ENCODE data around the gene CDX2. TPM values are rescaled to one million over a fixed set of nuclear protein-coding genes. Genes with fewer than 3 reads are reported as not detected.
A peak's percentile ranks its signal among the peaks of the same experiment; 100 is the strongest.

CDX2 gene
- total RNA-seq, 1 experiment from 2014 or later: 12.5 TPM

DNA sequence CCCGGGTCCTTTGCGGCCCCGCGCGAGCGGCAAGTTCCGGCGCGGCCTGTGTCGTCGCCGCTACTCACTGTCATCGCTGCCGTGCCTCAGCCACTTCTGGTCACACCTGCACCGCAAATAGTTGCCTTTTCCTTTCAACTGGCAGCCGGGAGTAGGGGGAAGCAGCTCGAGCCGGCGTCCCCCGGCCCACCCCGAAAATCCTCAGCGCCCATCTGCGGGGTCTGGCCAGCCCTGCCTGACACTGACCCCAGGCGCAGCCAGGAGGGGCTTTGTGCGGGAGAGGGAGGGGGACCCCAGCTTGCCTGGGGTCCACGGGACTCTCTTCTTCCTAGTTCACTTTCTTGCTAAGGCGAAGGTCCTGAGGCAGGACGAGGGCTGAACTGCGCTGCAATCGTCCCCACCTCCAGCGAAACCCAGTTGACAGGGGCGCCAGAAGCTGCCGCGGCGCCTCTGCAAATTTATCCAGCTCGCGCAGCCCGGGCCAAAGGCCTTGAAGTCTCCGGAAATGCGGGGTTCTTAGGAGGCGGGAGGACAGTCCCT lies 47.6 kb downstream of the CDX2 start:
- H3K36me3 ChIP-seq (ENCODE audit: control insufficient read depth in 1 of 2, insufficient read depth in 2 of 2, low read length in 2 of 2): no peaks in the 10 kb centered on the region
- POLR2A ChIA-PET: no interaction called here
- no peak overlapping the region for H2AFZ ChIP-seq (ENCODE audit: low read depth, low read length, poor library complexity, severe bottlenecking)
- BruUV-seq (replicated peaks): no TSS peak
- CTCF ChIA-PET: no interaction called here
- no peak for ATAC-seq
- no peak overlapping the region for H3K27ac ChIP-seq (ENCODE audit: low read depth, low read length)
- no peaks in the 10 kb centered on the region for H3K79me2 ChIP-seq (ENCODE audit: insufficient read depth, low read length)
- H3K4me2 ChIP-seq (ENCODE audit: low read length): no peak overlapping the region
- no peak for DNase-seq (ENCODE audit: low read depth, low spot score)
- intact Hi-C loops (cut with micrococcal nuclease): no loop called here
- H3K4me3 ChIP-seq (replicated peaks in 1 of 2; ENCODE audit: low read depth in 1 of 2, low read length in 2 of 2): no peak overlapping the region
- no peaks in the 10 kb centered on the region for H3K9me3 ChIP-seq (ENCODE audit: control insufficient read depth in 1 of 2, insufficient read depth in 1 of 2, low read depth in 1 of 2, low read length in 2 of 2)
- H3K4me1 ChIP-seq (ENCODE audit: control insufficient read depth in 1 of 2, insufficient read depth in 2 of 2, low read length in 2 of 2): peaks cover 5 to 20% of the 10 kb centered on the region in 2 experiments; a peak in 3 of 4 replicates
- no peaks in the 10 kb centered on the region for H3K9me2 ChIP-seq (ENCODE audit: insufficient read depth)
- no peaks in the 10 kb centered on the region for H3K27me3 ChIP-seq (ENCODE audit: insufficient read depth, low read length)
- TF ChIP-seq YY1 (IDR thresholded peaks at IDR 0.05; ENCODE audit: extremely low read depth, insufficient replicate concordance, low read depth, low read length) (no peak), JUND (IDR thresholded peaks at IDR 0.05) (no peak), SP1 (IDR thresholded peaks at IDR 0.05; ENCODE audit: low read depth) (no peak), EZH2phosphoT487 (IDR thresholded peaks at IDR 0.05; ENCODE audit: borderline replicate concordance) (no peak)
- H3K9ac ChIP-seq (ENCODE audit: low read length): no peak overlapping the region
- no peaks in the 10 kb centered on the region for H4K20me1 ChIP-seq (ENCODE audit: insufficient read depth)
- RAD21 ChIA-PET (ENCODE audit: low non-redundant PET in 1 of 2, low total read pairs in 2 of 2, uncharacterized antibody in 2 of 2, unreplicated experiment in 2 of 2): no interaction called here

DNA sequence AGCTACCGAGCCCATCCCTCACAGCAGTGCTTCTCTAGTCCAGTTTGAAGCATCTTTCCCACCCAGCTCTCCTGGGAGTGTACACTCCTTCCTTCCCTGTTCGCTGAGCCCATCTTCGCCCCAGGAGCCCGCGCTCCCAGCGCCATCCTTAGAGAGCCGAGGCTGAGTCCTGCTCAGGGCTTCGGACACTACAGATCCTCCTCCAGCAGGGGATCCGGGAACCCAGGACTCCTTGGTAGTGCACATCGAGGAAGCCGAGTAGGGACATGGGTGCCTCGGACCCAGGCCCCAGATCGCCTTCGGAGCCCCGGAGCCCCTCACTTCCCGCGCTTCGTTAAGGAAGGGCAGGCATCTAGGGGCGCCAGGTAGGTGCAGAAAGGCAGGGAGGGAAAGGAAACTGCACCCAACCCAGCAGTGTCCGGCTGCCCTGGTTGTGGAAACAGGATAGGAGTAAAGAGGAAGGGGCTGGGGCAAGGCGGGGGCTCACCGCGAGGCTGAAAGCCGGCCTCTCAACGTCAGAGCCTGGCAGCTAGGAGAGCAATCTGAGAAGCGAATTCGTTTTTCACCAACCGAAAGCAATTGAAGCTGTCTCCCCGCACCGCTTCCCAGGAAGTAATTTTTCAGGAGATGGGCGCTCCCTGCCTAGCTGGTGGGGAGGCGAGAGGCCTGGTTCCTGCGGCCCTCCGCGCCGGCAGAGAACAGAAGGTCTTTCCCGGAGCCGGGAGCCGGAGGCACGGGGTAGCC lies 48.3 kb downstream of the CDX2 start:
- ATAC-seq (peak; percentile 23), DNase-seq (ENCODE audit: low read depth, low spot score) (no peak)
- Histone ChIP-seq H3K27me3 (ENCODE audit: insufficient read depth, low read length) (no peaks in the 10 kb centered on the region), H3K9me2 (ENCODE audit: insufficient read depth) (no peaks in the 10 kb centered on the region), H3K36me3 (ENCODE audit: control insufficient read depth in 1 of 2, insufficient read depth in 2 of 2, low read length in 2 of 2) (no peaks in the 10 kb centered on the region), H2AFZ (ENCODE audit: low read depth, low read length, poor library complexity, severe bottlenecking) (no peak overlapping the region), H3K79me2 (ENCODE audit: insufficient read depth, low read length) (no peaks in the 10 kb centered on the region), H3K9me3 (ENCODE audit: control insufficient read depth in 1 of 2, insufficient read depth in 1 of 2, low read depth in 1 of 2, low read length in 2 of 2) (no peaks in the 10 kb centered on the region), H3K27ac (ENCODE audit: low read depth, low read length) (no peak overlapping the region), H3K4me1 (ENCODE audit: control insufficient read depth in 1 of 2, insufficient read depth in 2 of 2, low read length in 2 of 2) (peaks cover 5 to 23% of the 10 kb centered on the region in 2 experiments; a peak in 3 of 4 replicates), H3K4me3 (replicated peaks in 1 of 2; ENCODE audit: low read depth in 1 of 2, low read length in 2 of 2) (peak overlapping the region; percentile 42 to 64), H3K4me2 (ENCODE audit: low read length) (peak overlapping the region; percentile 93), H3K9ac (ENCODE audit: low read length) (peak overlapping the region; percentile 53), H4K20me1 (ENCODE audit: insufficient read depth) (no peaks in the 10 kb centered on the region)
- no peak for TF ChIP-seq FOSL1 (IDR thresholded peaks at IDR 0.05; ENCODE audit: low read depth)
- TF ChIP-seq, protein P1, sequence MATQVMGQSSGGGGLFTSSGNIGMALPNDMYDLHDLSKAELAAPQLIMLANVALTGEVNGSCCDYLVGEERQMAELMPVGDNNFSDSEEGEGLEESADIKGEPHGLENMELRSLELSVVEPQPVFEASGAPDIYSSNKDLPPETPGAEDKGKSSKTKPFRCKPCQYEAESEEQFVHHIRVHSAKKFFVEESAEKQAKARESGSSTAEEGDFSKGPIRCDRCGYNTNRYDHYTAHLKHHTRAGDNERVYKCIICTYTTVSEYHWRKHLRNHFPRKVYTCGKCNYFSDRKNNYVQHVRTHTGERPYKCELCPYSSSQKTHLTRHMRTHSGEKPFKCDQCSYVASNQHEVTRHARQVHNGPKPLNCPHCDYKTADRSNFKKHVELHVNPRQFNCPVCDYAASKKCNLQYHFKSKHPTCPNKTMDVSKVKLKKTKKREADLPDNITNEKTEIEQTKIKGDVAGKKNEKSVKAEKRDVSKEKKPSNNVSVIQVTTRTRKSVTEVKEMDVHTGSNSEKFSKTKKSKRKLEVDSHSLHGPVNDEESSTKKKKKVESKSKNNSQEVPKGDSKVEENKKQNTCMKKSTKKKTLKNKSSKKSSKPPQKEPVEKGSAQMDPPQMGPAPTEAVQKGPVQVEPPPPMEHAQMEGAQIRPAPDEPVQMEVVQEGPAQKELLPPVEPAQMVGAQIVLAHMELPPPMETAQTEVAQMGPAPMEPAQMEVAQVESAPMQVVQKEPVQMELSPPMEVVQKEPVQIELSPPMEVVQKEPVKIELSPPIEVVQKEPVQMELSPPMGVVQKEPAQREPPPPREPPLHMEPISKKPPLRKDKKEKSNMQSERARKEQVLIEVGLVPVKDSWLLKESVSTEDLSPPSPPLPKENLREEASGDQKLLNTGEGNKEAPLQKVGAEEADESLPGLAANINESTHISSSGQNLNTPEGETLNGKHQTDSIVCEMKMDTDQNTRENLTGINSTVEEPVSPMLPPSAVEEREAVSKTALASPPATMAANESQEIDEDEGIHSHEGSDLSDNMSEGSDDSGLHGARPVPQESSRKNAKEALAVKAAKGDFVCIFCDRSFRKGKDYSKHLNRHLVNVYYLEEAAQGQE (IDR thresholded peaks at IDR 0.05; ENCODE audit: low read depth): no peak
- TF ChIP-seq YY1 (IDR thresholded peaks at IDR 0.05; ENCODE audit: extremely low read depth, insufficient replicate concordance, low read depth, low read length): no peak
- TF ChIP-seq EGR1 (IDR thresholded peaks at IDR 0.05; ENCODE audit: low read depth): no peak
- no peak for TF ChIP-seq SIN3A (IDR thresholded peaks at IDR 0.05; ENCODE audit: low read depth)
- no peak for TF ChIP-seq CBX3 (IDR thresholded peaks at IDR 0.05; ENCODE audit: low read depth)
- TF ChIP-seq, protein P2, sequence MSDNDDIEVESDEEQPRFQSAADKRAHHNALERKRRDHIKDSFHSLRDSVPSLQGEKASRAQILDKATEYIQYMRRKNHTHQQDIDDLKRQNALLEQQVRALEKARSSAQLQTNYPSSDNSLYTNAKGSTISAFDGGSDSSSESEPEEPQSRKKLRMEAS (IDR thresholded peaks at IDR 0.05): no peak
- no peak for TF ChIP-seq TCF7L2 (IDR thresholded peaks at IDR 0.05; ENCODE audit: borderline replicate concordance, extremely low read depth, insufficient read depth, insufficient read length)
- no peak for TF ChIP-seq POLR2A (IDR thresholded peaks at IDR 0.05; ENCODE audit: borderline replicate concordance, extremely low read depth, insufficient read depth, insufficient read length)
- no peak for TF ChIP-seq EZH2phosphoT487 (IDR thresholded peaks at IDR 0.05; ENCODE audit: borderline replicate concordance)
- no peak for TF ChIP-seq JUND (IDR thresholded peaks at IDR 0.05)
- BruUV-seq (replicated peaks): no TSS peak
- POLR2A ChIA-PET: no interaction called here
- intact Hi-C loops (cut with micrococcal nuclease): no loop called here
- CTCF ChIA-PET: interaction anchor here (1.4 kb wide), 1 partner anchor 33 kb away, joined by 6 read pairs; no protein-coding TSS in a partner anchor
- RAD21 ChIA-PET (ENCODE audit: low non-redundant PET in 1 of 2, low total read pairs in 2 of 2, uncharacterized antibody in 2 of 2, unreplicated experiment in 2 of 2): no interaction called here

Measured in HCT116 (cell line).